ENCODE results near the gene MYO15B. TPM values are rescaled to one million over a fixed set of nuclear protein-coding genes. Genes with fewer than 3 reads are reported as not detected.
A peak's percentile ranks its signal among the peaks of the same experiment; 100 is the strongest.

The MYO15B gene
- total RNA-seq, 1 donor from 2014 or later, result 18.1 TPM

DNA sequence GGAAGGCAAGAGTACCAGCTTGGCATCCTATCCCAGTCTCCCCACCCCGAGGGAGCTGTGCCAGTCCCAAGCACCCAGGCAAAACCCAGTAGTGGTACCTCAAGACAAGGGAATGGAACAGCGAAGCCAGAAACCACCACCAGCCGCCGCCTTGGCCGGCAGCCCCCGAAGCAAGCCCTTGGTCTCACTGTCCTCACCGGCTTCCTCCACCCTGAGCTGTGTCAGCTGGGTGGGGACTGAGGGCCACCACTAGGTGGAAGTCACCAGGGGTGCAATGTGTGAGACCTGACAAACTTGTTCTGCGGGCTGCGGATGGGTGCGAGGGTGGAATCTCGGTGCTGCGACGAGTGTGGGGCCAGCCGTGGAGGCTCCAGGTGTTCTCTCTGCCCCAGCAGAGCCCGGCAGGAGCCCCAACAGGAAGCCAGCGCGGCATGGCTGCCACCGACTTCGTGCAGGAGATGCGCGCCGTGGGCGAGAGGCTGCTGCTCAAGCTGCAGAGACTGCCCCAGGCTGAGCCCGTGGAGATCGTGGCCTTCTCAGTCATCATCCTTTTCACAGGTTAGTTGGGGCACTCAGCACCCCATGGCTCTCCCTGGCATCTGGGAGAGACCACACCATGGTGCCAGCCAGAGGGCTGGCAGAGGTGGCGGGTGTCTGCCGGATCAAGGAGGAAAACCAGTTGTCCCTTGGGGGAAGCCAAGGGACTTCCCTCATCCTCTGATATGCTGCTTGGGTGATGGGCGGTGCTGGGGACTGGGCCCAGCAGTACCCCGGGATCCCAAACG is 52.4 kb downstream of the MYO15B start:
- intact Hi-C loops (cut with micrococcal nuclease), result no loop called here
- Mint-ChIP-seq H3K36me3 (ENCODE audit: low read depth) (no peaks in the 10 kb centered on the region), H3K9me3 (no peaks in the 10 kb centered on the region), H3K27ac (no peak overlapping the region), H3K4me3 (no peak overlapping the region), H3K27me3 (ENCODE audit: insufficient read depth) (no peaks in the 10 kb centered on the region), H3K4me1 (ENCODE audit: low read depth) (peaks cover 2% of the 10 kb centered on the region)
- no peak for DNase-seq (ENCODE audit: low spot score)

DNA sequence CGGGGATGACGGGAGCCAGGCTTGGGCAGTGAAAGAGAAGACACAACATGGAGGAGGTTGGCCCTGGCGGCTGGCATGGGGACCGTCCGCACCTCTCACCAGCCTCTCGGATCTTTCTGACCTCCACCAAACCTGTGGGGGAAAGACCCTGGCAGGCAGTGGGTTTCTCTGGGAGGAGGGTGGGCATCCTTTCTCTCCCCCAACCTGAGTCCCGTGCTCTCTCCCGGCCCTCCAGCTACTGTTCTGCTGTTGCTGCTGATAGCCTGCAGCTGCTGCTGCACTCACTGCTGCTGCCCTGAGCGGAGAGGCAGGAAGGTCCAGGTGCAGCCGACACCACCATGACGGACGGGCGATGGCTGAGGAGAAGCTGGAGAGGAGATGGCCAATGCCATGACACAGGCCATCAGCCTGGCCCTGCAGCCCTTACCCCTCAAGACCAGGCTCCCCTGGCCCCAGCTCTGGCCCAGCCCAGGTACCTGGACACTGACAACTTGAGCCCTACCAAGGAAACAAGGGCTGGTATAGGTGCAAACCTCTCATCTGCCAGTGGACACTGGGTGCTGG is 53.0 kb downstream of the MYO15B start:
- no peak overlapping the region for H3K4me3 Mint-ChIP-seq
- no peak for DNase-seq (ENCODE audit: low spot score)
- no peak overlapping the region for H3K27ac Mint-ChIP-seq
- H3K27me3 Mint-ChIP-seq (ENCODE audit: insufficient read depth), result no peaks in the 10 kb centered on the region
- peaks cover 9% of the 10 kb centered on the region for H3K4me1 Mint-ChIP-seq (ENCODE audit: low read depth)
- no peaks in the 10 kb centered on the region for H3K36me3 Mint-ChIP-seq (ENCODE audit: low read depth)
- intact Hi-C loops (cut with micrococcal nuclease), result no loop called here
- no peaks in the 10 kb centered on the region for H3K9me3 Mint-ChIP-seq

DNA sequence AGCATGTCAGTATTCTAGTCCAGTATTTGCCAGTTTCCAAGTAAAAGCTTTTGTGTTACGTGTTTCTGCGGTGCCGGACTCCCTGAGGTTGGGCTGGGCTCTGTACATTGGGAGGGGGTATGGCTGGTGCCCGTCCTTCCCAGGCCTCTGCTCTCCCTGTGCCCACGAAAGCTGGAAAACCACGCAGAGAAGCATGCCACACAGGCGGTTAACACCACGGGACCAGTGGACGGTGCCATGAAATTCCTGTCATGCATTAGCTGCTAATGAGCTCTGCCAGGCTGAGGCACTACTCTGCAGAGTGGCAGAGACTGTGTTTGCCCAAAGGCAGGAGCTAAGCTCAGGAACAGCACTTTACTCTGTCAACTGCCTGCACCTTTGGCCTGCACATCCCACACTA is 53.7 kb downstream of the MYO15B start:
- no peaks in the 10 kb centered on the region for H3K9me3 Mint-ChIP-seq
- H3K4me1 Mint-ChIP-seq (ENCODE audit: low read depth), result peaks cover 16% of the 10 kb centered on the region
- H3K4me3 Mint-ChIP-seq, result no peak overlapping the region
- DNase-seq (ENCODE audit: low spot score), result no peak
- intact Hi-C loops (cut with micrococcal nuclease), result no loop called here
- no peaks in the 10 kb centered on the region for H3K36me3 Mint-ChIP-seq (ENCODE audit: low read depth)
- H3K27me3 Mint-ChIP-seq (ENCODE audit: insufficient read depth), result no peaks in the 10 kb centered on the region
- no peak overlapping the region for H3K27ac Mint-ChIP-seq

- DNase-seq (ENCODE audit: low spot score), result no peak
- H3K4me1 Mint-ChIP-seq (ENCODE audit: low read depth), result peaks cover 18% of the 10 kb centered on the region
- H3K4me3 Mint-ChIP-seq, result no peak overlapping the region
- no peaks in the 10 kb centered on the region for H3K27me3 Mint-ChIP-seq (ENCODE audit: insufficient read depth)
- intact Hi-C loops (cut with micrococcal nuclease), result no loop called here
- H3K27ac Mint-ChIP-seq, result no peak overlapping the region
- H3K9me3 Mint-ChIP-seq, result no peaks in the 10 kb centered on the region
- H3K36me3 Mint-ChIP-seq (ENCODE audit: low read depth), result no peaks in the 10 kb centered on the region
Measured at GRCh38 chr17:75642182-75642783, 54.7 kb downstream of the MYO15B start.

DNA sequence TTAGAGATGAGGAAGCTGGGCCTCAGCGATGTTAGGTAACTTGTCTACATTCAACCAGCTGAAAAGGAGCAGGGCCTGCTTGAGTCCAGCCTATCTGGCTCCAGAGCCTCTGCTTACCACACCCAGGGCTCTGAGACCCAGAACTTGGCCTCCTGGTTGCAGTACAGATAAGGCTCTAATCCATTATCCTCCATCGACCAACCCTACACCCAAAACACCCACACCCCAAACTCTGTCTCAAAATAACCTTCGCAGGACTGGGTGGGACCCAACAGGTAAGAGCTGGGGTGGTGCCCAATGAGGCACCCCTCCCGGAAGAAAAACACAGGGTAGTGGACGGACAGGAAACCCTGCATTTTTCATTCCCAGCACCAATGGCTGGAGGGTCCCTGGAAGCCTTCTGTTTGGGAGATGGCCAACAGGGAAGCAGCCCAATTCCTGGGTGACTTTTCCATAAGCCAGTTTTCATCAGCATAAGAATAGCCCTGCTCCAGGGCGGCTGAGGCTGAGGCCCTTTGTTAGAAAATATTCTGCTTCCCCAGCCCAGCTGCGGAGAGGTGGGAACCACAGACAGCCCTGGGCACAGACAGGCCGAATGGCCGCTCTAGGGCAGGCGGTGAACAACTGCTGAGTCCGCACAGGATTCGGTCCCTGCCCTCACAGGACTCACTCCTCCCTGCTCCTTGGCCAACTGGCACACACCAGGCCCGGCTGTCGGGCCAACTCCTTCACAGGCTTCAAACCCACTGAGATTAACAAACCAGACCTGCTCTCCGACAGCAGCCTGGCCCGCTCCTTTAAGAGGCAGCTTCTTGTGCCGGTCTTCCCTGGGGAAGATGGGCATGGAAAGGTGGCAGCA is 55.4 kb downstream of the MYO15B start:
- Mint-ChIP-seq H3K4me3 (no peak overlapping the region), H3K27me3 (ENCODE audit: insufficient read depth) (no peaks in the 10 kb centered on the region), H3K9me3 (no peaks in the 10 kb centered on the region), H3K36me3 (ENCODE audit: low read depth) (no peaks in the 10 kb centered on the region), H3K27ac (no peak overlapping the region), H3K4me1 (ENCODE audit: low read depth) (peaks cover 18% of the 10 kb centered on the region)
- intact Hi-C loops (cut with micrococcal nuclease), result no loop called here
- no peak for DNase-seq (ENCODE audit: low spot score)

- Mint-ChIP-seq H3K36me3 (ENCODE audit: low read depth) (no peaks in the 10 kb centered on the region), H3K9me3 (no peaks in the 10 kb centered on the region), H3K4me1 (ENCODE audit: low read depth) (peaks cover 18% of the 10 kb centered on the region), H3K27me3 (ENCODE audit: insufficient read depth) (no peaks in the 10 kb centered on the region), H3K27ac (no peak overlapping the region), H3K4me3 (no peak overlapping the region)
- no peak for DNase-seq (ENCODE audit: low spot score)
- intact Hi-C loops (cut with micrococcal nuclease), result no loop called here
Measured at GRCh38 chr17:75643643-75644017, 56.0 kb downstream of the MYO15B start.

- no peak overlapping the region for H3K4me3 Mint-ChIP-seq
- DNase-seq (ENCODE audit: low spot score), result no peak
- intact Hi-C loops (cut with micrococcal nuclease), result no loop called here
- peaks cover 9% of the 10 kb centered on the region for H3K36me3 Mint-ChIP-seq (ENCODE audit: low read depth)
- no peaks in the 10 kb centered on the region for H3K9me3 Mint-ChIP-seq
- no peaks in the 10 kb centered on the region for H3K27me3 Mint-ChIP-seq (ENCODE audit: insufficient read depth)
- H3K4me1 Mint-ChIP-seq (ENCODE audit: low read depth), result peaks cover 18% of the 10 kb centered on the region
- no peak overlapping the region for H3K27ac Mint-ChIP-seq
Measured at GRCh38 chr17:75645501-75645888, 57.9 kb downstream of the MYO15B start.

DNA sequence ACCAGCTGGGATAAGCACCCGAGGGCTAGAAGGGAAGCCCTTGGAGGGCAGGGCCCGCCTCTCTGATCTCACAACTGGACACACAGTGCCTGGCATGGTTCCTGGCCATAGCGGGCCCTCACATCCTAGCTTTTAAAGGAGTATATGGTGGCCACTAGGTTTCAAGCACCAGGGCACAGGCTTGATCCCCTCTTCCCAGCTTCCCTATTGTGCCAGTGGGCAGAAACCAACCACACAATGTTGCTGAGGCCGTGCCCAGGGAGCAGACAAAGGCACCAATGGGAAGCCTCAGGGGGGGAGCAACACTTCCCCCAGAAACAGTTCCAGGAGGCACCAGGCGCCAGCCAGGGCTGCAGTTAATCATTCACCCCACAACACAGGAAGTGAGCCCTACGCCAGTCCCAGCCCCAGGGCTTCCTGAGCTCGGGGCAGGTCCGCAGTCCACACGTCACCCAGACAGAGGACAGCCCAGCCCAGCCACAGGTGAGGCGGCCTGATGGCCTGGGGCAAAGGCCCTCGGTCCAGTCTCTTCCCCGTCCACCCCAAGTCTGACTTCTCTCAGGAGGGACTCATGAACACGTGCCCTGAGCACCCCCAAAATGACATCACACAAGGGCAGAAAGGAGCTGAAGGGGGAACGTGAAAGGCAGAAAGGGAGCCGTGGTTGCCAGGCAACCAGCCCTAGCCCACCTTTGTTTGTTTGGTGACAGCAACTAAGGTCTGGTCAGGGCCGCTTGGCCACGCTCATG is 58.5 kb downstream of the MYO15B start:
- H3K27ac Mint-ChIP-seq, result peak overlapping the region; percentile 72
- no peaks in the 10 kb centered on the region for H3K27me3 Mint-ChIP-seq (ENCODE audit: insufficient read depth)
- H3K36me3 Mint-ChIP-seq (ENCODE audit: low read depth), result peaks cover 9% of the 10 kb centered on the region
- no peak overlapping the region for H3K4me3 Mint-ChIP-seq
- intact Hi-C loops (cut with micrococcal nuclease), result no loop called here
- no peaks in the 10 kb centered on the region for H3K9me3 Mint-ChIP-seq
- DNase-seq (ENCODE audit: low spot score), result no peak
- H3K4me1 Mint-ChIP-seq (ENCODE audit: low read depth), result peaks cover 18% of the 10 kb centered on the region

GRCh38 chr17:75646638-75646992 is 59.0 kb downstream of the MYO15B start:
- Mint-ChIP-seq H3K36me3 (ENCODE audit: low read depth) (peaks cover 9% of the 10 kb centered on the region), H3K9me3 (no peaks in the 10 kb centered on the region), H3K4me3 (no peak overlapping the region), H3K27me3 (ENCODE audit: insufficient read depth) (no peaks in the 10 kb centered on the region), H3K4me1 (ENCODE audit: low read depth) (peaks cover 18% of the 10 kb centered on the region), H3K27ac (no peak overlapping the region)
- intact Hi-C loops (cut with micrococcal nuclease), result no loop called here
- no peak for DNase-seq (ENCODE audit: low spot score)

DNA sequence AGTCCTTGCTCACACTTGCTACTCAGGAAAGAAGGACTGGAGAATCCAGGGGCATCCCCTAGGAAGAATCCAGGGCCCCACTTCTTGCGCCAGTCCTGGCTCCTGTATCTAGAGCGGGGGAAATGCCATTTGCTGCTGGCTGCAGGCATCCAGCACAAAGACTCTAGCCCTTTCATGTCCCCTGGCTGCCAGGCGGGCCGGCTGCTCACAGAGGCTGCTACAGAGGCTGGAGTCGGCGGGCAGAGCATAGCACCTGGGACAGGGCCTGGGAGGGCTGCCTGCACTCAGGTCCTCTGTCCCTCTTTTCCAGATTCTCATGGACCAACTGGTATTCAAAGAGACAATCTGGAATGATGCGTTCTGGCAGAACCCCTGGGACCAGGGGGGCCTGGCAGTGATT is 59.5 kb downstream of the MYO15B start:
- Mint-ChIP-seq H3K27me3 (ENCODE audit: insufficient read depth) (no peaks in the 10 kb centered on the region), H3K4me3 (no peak overlapping the region), H3K36me3 (ENCODE audit: low read depth) (peaks cover 9% of the 10 kb centered on the region), H3K9me3 (no peaks in the 10 kb centered on the region), H3K27ac (no peak overlapping the region), H3K4me1 (ENCODE audit: low read depth) (peaks cover 18% of the 10 kb centered on the region)
- no peak for DNase-seq (ENCODE audit: low spot score)
- intact Hi-C loops (cut with micrococcal nuclease), result no loop called here

GRCh38 chr17:75647921-75648320 is 60.3 kb downstream of the MYO15B start:
- Mint-ChIP-seq H3K36me3 (ENCODE audit: low read depth) (peaks cover 9% of the 10 kb centered on the region), H3K27ac (no peak overlapping the region), H3K4me3 (no peak overlapping the region), H3K4me1 (ENCODE audit: low read depth) (peaks cover 18% of the 10 kb centered on the region), H3K9me3 (no peaks in the 10 kb centered on the region), H3K27me3 (ENCODE audit: insufficient read depth) (no peaks in the 10 kb centered on the region)
- intact Hi-C loops (cut with micrococcal nuclease), result no loop called here
- DNase-seq (ENCODE audit: low spot score), result no peak

- intact Hi-C loops (cut with micrococcal nuclease), result no loop called here
- Mint-ChIP-seq H3K4me1 (ENCODE audit: low read depth) (peaks cover 18% of the 10 kb centered on the region), H3K36me3 (ENCODE audit: low read depth) (peaks cover 9% of the 10 kb centered on the region), H3K9me3 (no peaks in the 10 kb centered on the region), H3K4me3 (no peak overlapping the region), H3K27ac (no peak overlapping the region), H3K27me3 (ENCODE audit: insufficient read depth) (no peaks in the 10 kb centered on the region)
- no peak for DNase-seq (ENCODE audit: low spot score)
Measured at GRCh38 chr17:75649687-75650086, 62.1 kb downstream of the MYO15B start.
